Neural progenitor cell (in vitro differentiated cells): ENCODE results near the gene LSM14B. TPM values are rescaled to one million over a fixed set of nuclear protein-coding genes. Genes with fewer than 3 reads are reported as not detected.

Source experiments
- DNase-seq: peaks from one replicate; pipeline ENCODE4 v3.0.0-alpha.2; 2016; ENCODE audit warnings: low spot score
- H2AFZ ChIP-seq: fragments of 200-600 bp; sonication (generic); replicated peaks from 2 replicates; pipeline ENCODE4 v1.6.1; 2016; ENCODE audit warnings: antibody characterized with exemption
- H3F3A ChIP-seq: fragments of 200-600 bp; sonication (generic); 2 replicates; pipeline ENCODE4 v1.6.1; 2016; ENCODE audit warnings: antibody characterized with exemption, low read depth
- H3K27ac ChIP-seq: fragments of 200-600 bp; sonication (generic); 2 replicates; pipeline ENCODE4 v1.5.1; 2016; ENCODE audit warnings: mild to moderate bottlenecking
- H3K27me3 ChIP-seq: fragments of 200-600 bp; sonication (generic); 2 replicates; pipeline ENCODE4 v1.6.1; 2016; ENCODE audit warnings: mild to moderate bottlenecking, moderate library complexity
- H3K36me3 ChIP-seq: fragments of 200-600 bp; sonication (generic); 2 replicates; pipeline ENCODE4 v1.5.1; 2016
- H3K4me1 ChIP-seq: fragments of 200-600 bp; sonication (generic); 2 replicates; pipeline ENCODE4 v1.6.1; 2016; ENCODE audit warnings: mixed run types
- H3K4me2 ChIP-seq: fragments of 200-600 bp; sonication (generic); 2 replicates; pipeline ENCODE4 v1.6.1; 2016
- H3K4me3 ChIP-seq: fragments of 200-600 bp; sonication (generic); 2 replicates; pipeline ENCODE4 v1.5.1; 2016
- H3K79me2 ChIP-seq: fragments of 200-600 bp; sonication (generic); 2 replicates; pipeline ENCODE4 v1.6.1; 2016; ENCODE audit warnings: low read depth
- H3K9ac ChIP-seq: fragments of 200-600 bp; sonication (generic); 2 replicates; pipeline ENCODE4 v1.6.1; 2016
- H3K9me3 ChIP-seq: fragments of 200-600 bp; sonication (generic); 2 replicates; pipeline ENCODE4 v1.5.1; 2016; ENCODE audit warnings: low read depth
- H4K20me1 ChIP-seq: fragments of 200-600 bp; sonication (generic); 2 replicates; pipeline ENCODE4 v1.6.1; 2016; ENCODE audit warnings: low read depth
- H3K27ac Mint-ChIP-seq: 3 replicates; pipeline ENCODE4 v1.8.0; 2021; ENCODE audit warnings: mixed read lengths
- H3K27me3 Mint-ChIP-seq: 2 replicates; pipeline ENCODE4 v1.8.0; 2022; ENCODE audit warnings: low read depth, mild to moderate bottlenecking, inconsistent platforms, moderate library complexity, mixed read lengths; ENCODE audit not compliant: insufficient read depth
- H3K36me3 Mint-ChIP-seq: 3 replicates; pipeline ENCODE4 v1.8.0; 2021; ENCODE audit warnings: mixed read lengths
- H3K4me1 Mint-ChIP-seq: 3 replicates; pipeline ENCODE4 v1.8.0; 2021; ENCODE audit warnings: mixed read lengths
- H3K4me3 Mint-ChIP-seq: 3 replicates; pipeline ENCODE4 v1.8.0; 2021; ENCODE audit warnings: mild to moderate bottlenecking, moderate library complexity, mixed read lengths
- H3K9me3 Mint-ChIP-seq: 3 replicates; pipeline ENCODE4 v1.8.0; 2020; ENCODE audit warnings: mixed read lengths
- CTCF ChIP-seq: fragments of 200-600 bp; sonication (generic); IDR thresholded peaks from 2 replicates; pipeline ENCODE4 v1.5.1; 2017; ENCODE audit warnings: antibody characterized with exemption, mild to moderate bottlenecking
- EZH2 ChIP-seq: fragments of 200-600 bp; sonication (generic); IDR thresholded peaks from 2 replicates; pipeline ENCODE4 v1.6.1; 2017; ENCODE audit warnings: antibody characterized with exemption, mild to moderate bottlenecking, moderate library complexity
- EZH2phosphoT487 ChIP-seq: fragments of 200-600 bp; sonication (generic); IDR thresholded peaks from 2 replicates; pipeline ENCODE4 v1.6.1; 2017; ENCODE audit warnings: antibody characterized with exemption
- total RNA-seq: library from RNA; depleted of rRNA; stranded (reverse); fragments of >200 nt; gene quantifications from 2 replicates; pipeline ENCODE4 v1.2.3, GENCODE V29; 2015; ENCODE audit warnings: low replicate concordance

The LSM14B gene
- total RNA-seq, 1 donor from 2014 or later: 52.6 TPM

- H3K27me3 Mint-ChIP-seq: peaks cover 2% of the 10 kb centered on the region
- peaks cover 8% of the 10 kb centered on the region for H4K20me1 ChIP-seq
- H3K4me3 Mint-ChIP-seq: no peak overlapping the region
- H3K4me2 ChIP-seq: no peak overlapping the region
- no peak overlapping the region for H3K27ac ChIP-seq
- H3K27ac Mint-ChIP-seq: no peak overlapping the region
- no peaks in the 10 kb centered on the region for H3K27me3 ChIP-seq
- DNase-seq: no peak
- H3K36me3 ChIP-seq: no peaks in the 10 kb centered on the region
- TF ChIP-seq EZH2phosphoT487: no peak
- no peak for TF ChIP-seq EZH2
- no peak overlapping the region for H2AFZ ChIP-seq
- peaks cover 11% of the 10 kb centered on the region for H3K36me3 Mint-ChIP-seq
- no peaks in the 10 kb centered on the region for H3K4me1 Mint-ChIP-seq
- H3K9me3 Mint-ChIP-seq: no peaks in the 10 kb centered on the region
- peaks cover 5% of the 10 kb centered on the region for H3K79me2 ChIP-seq
- no peak overlapping the region for H3K9ac ChIP-seq
- no peak overlapping the region for H3K4me3 ChIP-seq
- H3K4me1 ChIP-seq: no peaks in the 10 kb centered on the region
- no peaks in the 10 kb centered on the region for H3F3A ChIP-seq
- no peaks in the 10 kb centered on the region for H3K9me3 ChIP-seq
Measured at GRCh38 chr20:62163485-62163865, 41.2 kb downstream of the LSM14B start.

- H3K4me1 ChIP-seq: no peaks in the 10 kb centered on the region
- Mint-ChIP-seq H3K9me3 (no peaks in the 10 kb centered on the region), H3K4me1 (no peaks in the 10 kb centered on the region), H3K4me3 (peak overlapping the region; percentile 13), H3K27ac (no peak overlapping the region), H3K27me3 (peaks cover 2% of the 10 kb centered on the region), H3K36me3 (peaks cover 8% of the 10 kb centered on the region)
- no peak overlapping the region for H3K9ac ChIP-seq
- no peaks in the 10 kb centered on the region for H3K27me3 ChIP-seq
- no peaks in the 10 kb centered on the region for H3K9me3 ChIP-seq
- H3F3A ChIP-seq: no peaks in the 10 kb centered on the region
- H2AFZ ChIP-seq: no peak overlapping the region
- no peak for TF ChIP-seq EZH2phosphoT487
- no peak for TF ChIP-seq EZH2
- no peak for TF ChIP-seq CTCF
- H3K4me2 ChIP-seq: no peak overlapping the region
- no peak overlapping the region for H3K4me3 ChIP-seq
- H3K36me3 ChIP-seq: no peaks in the 10 kb centered on the region
- no peak overlapping the region for H3K27ac ChIP-seq
- peaks cover 4% of the 10 kb centered on the region for H4K20me1 ChIP-seq
- no peak for DNase-seq
- H3K79me2 ChIP-seq: no peaks in the 10 kb centered on the region
Measured at GRCh38 chr20:62163986-62164762, 41.9 kb downstream of the LSM14B start.

GRCh38 chr20:62164879-62165761, 42.8 kb downstream of the LSM14B start:
- H3K27ac Mint-ChIP-seq: no peak overlapping the region

More at GRCh38 chr20:62164879-62165761, 42.8 kb downstream of the LSM14B start:
- TF ChIP-seq CTCF (no peak), EZH2phosphoT487 (no peak), EZH2 (no peak)
- no peak overlapping the region for H3K4me2 ChIP-seq
- H3K4me1 Mint-ChIP-seq: no peaks in the 10 kb centered on the region
- peaks cover 8% of the 10 kb centered on the region for H3K36me3 Mint-ChIP-seq
- H3K79me2 ChIP-seq: no peaks in the 10 kb centered on the region
- no peak overlapping the region for H3K27ac ChIP-seq
- no peaks in the 10 kb centered on the region for H3F3A ChIP-seq
- no peak overlapping the region for H3K4me3 ChIP-seq
- no peaks in the 10 kb centered on the region for H3K4me1 ChIP-seq
- H3K27me3 Mint-ChIP-seq: peaks cover 4% of the 10 kb centered on the region
- H3K4me3 Mint-ChIP-seq: no peak overlapping the region
- H3K9ac ChIP-seq: no peak overlapping the region
- no peaks in the 10 kb centered on the region for H3K27me3 ChIP-seq
- no peaks in the 10 kb centered on the region for H3K36me3 ChIP-seq
- H3K9me3 Mint-ChIP-seq: no peaks in the 10 kb centered on the region
- no peak for DNase-seq
- H2AFZ ChIP-seq: no peak overlapping the region
- no peaks in the 10 kb centered on the region for H4K20me1 ChIP-seq
- no peaks in the 10 kb centered on the region for H3K9me3 ChIP-seq
